Parietal lobe (tissue), 2 donors: ENCODE measurements around the gene FOXI3. TPM values are rescaled to one million over a fixed set of nuclear protein-coding genes. Genes with fewer than 3 reads are reported as not detected.

ENCODE experiments used
- small RNA-seq: library from RNA; depleted of rRNA; stranded (forward); fragments of <200 nt; gene quantifications from one replicate; pipeline ENCODE3, GENCODE V24; 2014; ENCODE audit warnings: low replicate concordance
- total RNA-seq: library from RNA; depleted of rRNA; stranded (reverse); fragments of >200 nt; gene quantifications from one replicate; pipeline ENCODE4 v1.2.3, GENCODE V29; 2014

Gene FOXI3
- 0.63 TPM for total RNA-seq

GRCh38 chr2:88452565-88452905 lies at the start of gene FOXI3:
TSS of gene FOXI3 (minus strand) at chr2:88452693. CDS start at chr2:88452535, 158 bp downstream.

Small RNA genes lying within 50 kb of the gene (small RNA-seq; reads per million reads assigned to genes)
- gene RNU6-1007P, result not detected

Other genes with a start within 250 kb of the FOXI3 start
- 36.9 TPM for gene EIF2AK3, start 174.8 kb upstream of the FOXI3 start, total RNA-seq
- gene RPIA, start 239.0 kb upstream of the FOXI3 start, total RNA-seq, result 8.1 TPM